ENCODE data around the gene RAB6B. TPM values are rescaled to one million over a fixed set of nuclear protein-coding genes. Genes with fewer than 3 reads are reported as not detected.
"Not testable (repeated sequence)": the region's sequence is repeated elsewhere in the genome, so short reads cannot be mapped to it uniquely, and the experiment has no call there.

The RAB6B gene
- total RNA-seq, 1 donor from 2014 or later: 11.0 TPM

DNA sequence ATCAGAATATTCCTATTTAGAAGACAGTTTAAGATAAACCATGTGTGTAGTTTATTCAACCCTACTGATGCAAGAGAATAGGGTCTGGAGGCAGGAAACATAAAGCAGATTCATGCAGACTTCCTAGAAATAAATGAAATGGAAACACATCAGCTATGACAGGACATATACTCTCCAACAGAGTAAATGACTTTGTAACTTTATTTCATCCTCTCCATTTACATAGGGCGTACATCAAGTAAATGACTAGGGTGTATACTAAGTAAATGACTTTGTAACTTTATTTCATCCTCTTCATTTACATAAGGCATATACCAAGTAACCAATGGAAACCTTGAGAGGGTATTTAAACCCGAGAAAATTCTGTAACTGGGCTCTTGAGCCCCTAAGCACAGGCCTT, 107.7 kb downstream of the RAB6B start:
- TF ChIP-seq, protein P1, sequence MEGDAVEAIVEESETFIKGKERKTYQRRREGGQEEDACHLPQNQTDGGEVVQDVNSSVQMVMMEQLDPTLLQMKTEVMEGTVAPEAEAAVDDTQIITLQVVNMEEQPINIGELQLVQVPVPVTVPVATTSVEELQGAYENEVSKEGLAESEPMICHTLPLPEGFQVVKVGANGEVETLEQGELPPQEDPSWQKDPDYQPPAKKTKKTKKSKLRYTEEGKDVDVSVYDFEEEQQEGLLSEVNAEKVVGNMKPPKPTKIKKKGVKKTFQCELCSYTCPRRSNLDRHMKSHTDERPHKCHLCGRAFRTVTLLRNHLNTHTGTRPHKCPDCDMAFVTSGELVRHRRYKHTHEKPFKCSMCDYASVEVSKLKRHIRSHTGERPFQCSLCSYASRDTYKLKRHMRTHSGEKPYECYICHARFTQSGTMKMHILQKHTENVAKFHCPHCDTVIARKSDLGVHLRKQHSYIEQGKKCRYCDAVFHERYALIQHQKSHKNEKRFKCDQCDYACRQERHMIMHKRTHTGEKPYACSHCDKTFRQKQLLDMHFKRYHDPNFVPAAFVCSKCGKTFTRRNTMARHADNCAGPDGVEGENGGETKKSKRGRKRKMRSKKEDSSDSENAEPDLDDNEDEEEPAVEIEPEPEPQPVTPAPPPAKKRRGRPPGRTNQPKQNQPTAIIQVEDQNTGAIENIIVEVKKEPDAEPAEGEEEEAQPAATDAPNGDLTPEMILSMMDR (IDR thresholded peaks at IDR 0.05; ENCODE audit: unreplicated experiment): no peak
- H3K36me3 Mint-ChIP-seq: peaks cover 3% of the 10 kb centered on the region
- DNase-seq (ENCODE audit: low spot score in 2 of 2, unreplicated experiment in 2 of 2): no peak
- no peaks in the 10 kb centered on the region for H3K4me1 Mint-ChIP-seq
- H3K27ac Mint-ChIP-seq: no peak overlapping the region
- H3K4me3 Mint-ChIP-seq: no peak overlapping the region
- no peaks in the 10 kb centered on the region for H3K27me3 Mint-ChIP-seq (ENCODE audit: low read depth)
- peaks cover 27% of the 10 kb centered on the region for H3K9me3 Mint-ChIP-seq

DNA sequence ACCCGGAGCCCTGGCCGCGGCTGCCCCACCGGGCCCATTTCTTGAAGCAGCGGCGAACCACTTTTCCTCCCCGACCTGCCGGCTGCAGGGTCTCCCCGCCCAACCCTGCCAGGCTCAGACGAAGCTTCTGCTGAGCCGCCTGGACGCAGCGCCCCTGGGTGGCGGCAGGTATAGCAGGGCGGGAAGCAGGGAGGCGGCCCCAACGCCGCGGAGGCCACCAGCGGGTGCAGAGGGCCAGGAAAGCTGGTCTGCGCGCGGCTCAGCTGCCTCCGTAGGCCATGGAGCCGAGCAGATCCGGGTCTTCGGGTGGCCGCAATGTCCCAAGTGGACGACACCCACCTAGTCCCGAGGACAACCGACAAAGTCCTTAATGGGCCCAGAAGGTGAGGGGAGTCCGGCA, 111.9 kb downstream of the RAB6B start:
- peaks cover 3% of the 10 kb centered on the region for H3K9me3 Mint-ChIP-seq
- H3K27me3 Mint-ChIP-seq (ENCODE audit: low read depth): peaks cover 12% of the 10 kb centered on the region
- H3K4me1 Mint-ChIP-seq: no peaks in the 10 kb centered on the region
- no peak overlapping the region for H3K27ac Mint-ChIP-seq
- no peak for DNase-seq (ENCODE audit: low spot score in 2 of 2, unreplicated experiment in 2 of 2)
- TF ChIP-seq, protein P1 (IDR thresholded peaks at IDR 0.05; ENCODE audit: unreplicated experiment): no peak
- no peak overlapping the region for H3K4me3 Mint-ChIP-seq
- no peaks in the 10 kb centered on the region for H3K36me3 Mint-ChIP-seq

DNA sequence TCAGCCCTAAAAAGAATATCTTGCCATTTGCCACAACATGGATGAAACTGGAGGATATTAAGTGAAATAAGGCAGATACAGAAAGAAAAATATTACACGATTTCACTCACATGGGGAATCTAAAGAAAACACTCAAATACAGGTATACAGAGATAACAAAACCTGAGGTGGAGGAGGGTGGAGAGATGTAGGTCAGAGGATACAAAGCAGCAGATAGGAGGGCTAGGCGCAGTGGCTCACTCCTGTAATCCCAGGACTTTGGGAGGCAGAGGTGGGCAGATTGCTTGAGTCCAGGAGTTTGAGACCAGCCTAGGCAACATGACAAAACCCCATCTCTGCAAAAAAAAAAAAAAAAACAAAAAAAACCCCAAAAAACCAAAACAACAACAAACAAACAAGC, 113.2 kb downstream of the RAB6B start:
- TF ChIP-seq, protein P1 (IDR thresholded peaks at IDR 0.05; ENCODE audit: unreplicated experiment): no peak
- no peak for DNase-seq (ENCODE audit: low spot score in 2 of 2, unreplicated experiment in 2 of 2)
- Mint-ChIP-seq H3K27ac (no peak overlapping the region), H3K4me3 (no peak overlapping the region), H3K9me3 (peaks cover 3% of the 10 kb centered on the region), H3K27me3 (ENCODE audit: low read depth) (peaks cover 12% of the 10 kb centered on the region), H3K36me3 (no peaks in the 10 kb centered on the region), H3K4me1 (no peaks in the 10 kb centered on the region)

DNA sequence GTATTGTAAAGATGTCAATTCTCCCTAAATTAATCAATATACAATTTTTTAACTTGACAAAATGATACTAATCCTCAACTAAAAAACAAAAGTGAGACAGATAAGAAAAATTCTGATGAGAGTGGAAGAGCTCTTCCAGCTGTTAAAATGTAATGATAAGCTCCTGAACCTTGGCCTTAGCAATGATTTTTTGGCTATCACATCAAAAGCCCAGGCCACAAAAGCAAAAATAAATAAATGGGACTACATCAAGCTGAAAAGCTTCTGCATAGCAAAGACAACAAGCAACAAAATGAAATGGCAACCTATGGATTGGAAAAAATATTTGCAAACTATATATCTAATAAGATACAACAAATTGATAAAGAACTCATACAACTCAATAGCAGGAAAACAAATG, 114.1 kb downstream of the RAB6B start:
- Mint-ChIP-seq H3K36me3 (no peaks in the 10 kb centered on the region), H3K27ac (no peak overlapping the region), H3K9me3 (peaks cover 3% of the 10 kb centered on the region), H3K4me3 (no peak overlapping the region), H3K4me1 (no peaks in the 10 kb centered on the region), H3K27me3 (ENCODE audit: low read depth) (peaks cover 16% of the 10 kb centered on the region)
- DNase-seq (ENCODE audit: low spot score in 2 of 2, unreplicated experiment in 2 of 2): no peak
- TF ChIP-seq, protein P1 (IDR thresholded peaks at IDR 0.05; ENCODE audit: unreplicated experiment): no peak

DNA sequence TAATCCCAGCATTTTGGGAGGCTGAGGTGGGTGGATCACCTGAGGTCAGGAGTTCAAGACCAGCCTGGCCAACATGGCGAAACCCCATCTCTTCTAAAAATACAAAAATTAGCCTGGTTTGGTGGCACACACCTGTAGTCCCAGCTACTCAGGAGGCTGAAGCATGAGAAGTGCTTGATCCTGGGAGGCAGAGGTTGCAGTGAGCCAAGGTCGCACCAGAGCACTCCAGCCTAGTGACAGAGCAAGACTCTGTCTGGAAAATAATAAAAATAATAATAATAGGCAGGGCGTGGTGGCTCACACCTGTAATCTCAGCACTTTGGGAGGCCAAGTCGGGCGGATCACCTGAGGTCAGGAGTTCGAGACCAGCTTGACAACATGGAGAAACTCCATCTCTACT, 114.9 kb downstream of the RAB6B start:
- DNase-seq (ENCODE audit: low spot score in 2 of 2, unreplicated experiment in 2 of 2); H3K9me3 Mint-ChIP-seq; H3K4me3 Mint-ChIP-seq; H3K36me3 Mint-ChIP-seq; H3K27ac Mint-ChIP-seq; H3K4me1 Mint-ChIP-seq: not testable (repeated sequence)
- H3K27me3 Mint-ChIP-seq (ENCODE audit: low read depth): peaks cover 22% of the 10 kb centered on the region

DNA sequence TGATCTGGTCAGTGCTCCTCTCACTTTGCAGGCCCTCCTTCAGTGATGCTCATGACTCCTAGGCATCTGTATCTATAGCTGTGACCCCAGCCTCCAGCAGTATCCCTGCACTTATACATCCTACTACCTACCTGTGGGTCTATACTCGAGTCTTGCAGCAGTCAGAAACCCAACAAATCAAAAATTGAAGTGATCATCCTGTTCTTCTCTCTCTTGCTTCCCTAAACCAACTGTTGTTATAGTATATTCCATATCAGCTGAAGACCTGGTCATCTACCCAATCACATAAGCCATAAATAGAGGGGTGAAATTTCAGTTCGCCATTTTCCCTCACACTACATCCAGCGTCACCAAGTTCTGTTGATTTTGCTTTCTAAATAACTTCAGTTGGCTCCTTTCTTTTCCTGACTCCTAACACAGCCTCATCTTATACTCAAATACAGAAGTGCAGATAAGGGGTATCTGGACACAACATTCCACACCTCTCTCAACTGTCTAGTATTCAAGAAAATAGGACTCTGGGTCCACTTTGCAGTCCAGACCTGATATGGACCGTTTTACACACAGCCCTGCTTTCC, 116.0 kb downstream of the RAB6B start:
- H3K4me3 Mint-ChIP-seq: no peak overlapping the region
- peaks cover 29% of the 10 kb centered on the region for H3K27me3 Mint-ChIP-seq (ENCODE audit: low read depth)

More for the DNA sequence above, 116.0 kb downstream of the RAB6B start:
- Mint-ChIP-seq H3K27ac (no peak overlapping the region), H3K4me1 (no peaks in the 10 kb centered on the region), H3K9me3 (peaks cover 3% of the 10 kb centered on the region), H3K36me3 (no peaks in the 10 kb centered on the region)
- DNase-seq (ENCODE audit: low spot score in 2 of 2, unreplicated experiment in 2 of 2): no peak
- TF ChIP-seq, protein P1 (IDR thresholded peaks at IDR 0.05; ENCODE audit: unreplicated experiment): no peak
